ENCODE data around the gene HRH3. TPM values are rescaled to one million over a fixed set of nuclear protein-coding genes. Genes with fewer than 3 reads are reported as not detected.

Gene HRH3
- total and polyA plus RNA-seq, 2 donors (not counting 1 experiment from before 2014, with no cell fraction given), result not detected

DNA sequence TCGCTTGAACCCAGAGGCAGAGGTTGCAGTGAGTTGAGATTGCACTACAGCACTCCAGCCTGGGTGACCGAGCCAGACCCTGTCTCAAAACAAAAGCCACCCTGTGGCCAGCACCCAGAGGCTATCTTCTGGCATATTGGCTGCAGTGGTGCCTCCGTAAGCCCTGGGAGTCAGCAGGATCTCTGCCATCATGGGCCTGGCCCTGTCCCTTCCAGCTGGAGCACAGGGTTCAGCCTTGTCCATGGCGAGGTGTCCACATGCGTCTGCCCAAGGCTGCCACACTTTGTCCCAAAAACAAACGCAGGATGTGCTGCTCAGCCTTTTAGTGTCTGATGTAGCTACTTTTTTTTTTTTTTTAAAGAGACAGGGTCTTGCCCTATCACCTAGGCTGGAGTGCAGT, 52.6 kb downstream of the HRH3 start:
- ATAC-seq (ENCODE audit: low read depth), result no peak
- DNase-seq, result no peak
- intact Hi-C loops (cut with micrococcal nuclease), result no loop called here
- no peaks in the 10 kb centered on the region for H3K4me1 ChIP-seq (ENCODE audit: control insufficient read depth in 2 of 2, insufficient read depth in 2 of 2, low read length in 2 of 2)
- no peaks in the 10 kb centered on the region for H3K79me2 ChIP-seq (ENCODE audit: control insufficient read depth, insufficient read depth, low read length)
- Mint-ChIP-seq H3K27ac (no peak overlapping the region), H3K4me1 (no peaks in the 10 kb centered on the region), H3K27me3 (no peaks in the 10 kb centered on the region), H3K4me3 (no peak overlapping the region), H3K9me3 (ENCODE audit: insufficient read depth) (no peaks in the 10 kb centered on the region)
- no peaks in the 10 kb centered on the region for H3K9me3 ChIP-seq (ENCODE audit: control extremely low read depth in 1 of 3, control insufficient read depth in 2 of 3, insufficient read depth in 1 of 3, low read length in 2 of 3)
- H3K27me3 ChIP-seq (replicated peaks in 1 of 4; ENCODE audit: control extremely low read depth in 1 of 4, control insufficient read depth in 3 of 4, insufficient read depth in 4 of 4, low read length in 3 of 4), result no peaks in the 10 kb centered on the region
- ChIA-PET POLR2A (no interaction called here), CTCF (interaction anchor here (0.6 kb wide), 1 partner anchor 14 kb away, joined by 3 read pairs; no protein-coding TSS in a partner anchor)
- H3K9ac ChIP-seq (ENCODE audit: low read length), result no peak overlapping the region
- no peak overlapping the region for H2AFZ ChIP-seq (ENCODE audit: insufficient read depth, low read depth, low read length, poor library complexity, severe bottlenecking)
- no peaks in the 10 kb centered on the region for H4K20me1 ChIP-seq (ENCODE audit: control insufficient read depth, insufficient read depth, low read length, poor library complexity, severe bottlenecking)
- TF ChIP-seq, protein P1, sequence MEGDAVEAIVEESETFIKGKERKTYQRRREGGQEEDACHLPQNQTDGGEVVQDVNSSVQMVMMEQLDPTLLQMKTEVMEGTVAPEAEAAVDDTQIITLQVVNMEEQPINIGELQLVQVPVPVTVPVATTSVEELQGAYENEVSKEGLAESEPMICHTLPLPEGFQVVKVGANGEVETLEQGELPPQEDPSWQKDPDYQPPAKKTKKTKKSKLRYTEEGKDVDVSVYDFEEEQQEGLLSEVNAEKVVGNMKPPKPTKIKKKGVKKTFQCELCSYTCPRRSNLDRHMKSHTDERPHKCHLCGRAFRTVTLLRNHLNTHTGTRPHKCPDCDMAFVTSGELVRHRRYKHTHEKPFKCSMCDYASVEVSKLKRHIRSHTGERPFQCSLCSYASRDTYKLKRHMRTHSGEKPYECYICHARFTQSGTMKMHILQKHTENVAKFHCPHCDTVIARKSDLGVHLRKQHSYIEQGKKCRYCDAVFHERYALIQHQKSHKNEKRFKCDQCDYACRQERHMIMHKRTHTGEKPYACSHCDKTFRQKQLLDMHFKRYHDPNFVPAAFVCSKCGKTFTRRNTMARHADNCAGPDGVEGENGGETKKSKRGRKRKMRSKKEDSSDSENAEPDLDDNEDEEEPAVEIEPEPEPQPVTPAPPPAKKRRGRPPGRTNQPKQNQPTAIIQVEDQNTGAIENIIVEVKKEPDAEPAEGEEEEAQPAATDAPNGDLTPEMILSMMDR (IDR thresholded peaks at IDR 0.05), result no peak
- TF ChIP-seq EZH2 (IDR thresholded peaks at IDR 0.05; ENCODE audit: borderline replicate concordance, insufficient read depth, low read depth, low read length, poor library complexity, severe bottlenecking), result no peak
- no peak overlapping the region for H3K4me2 ChIP-seq (replicated peaks; ENCODE audit: low read depth, low read length, poor library complexity, severe bottlenecking)
- peaks cover 0 to 19% of the 10 kb centered on the region in 2 experiments for H3K36me3 ChIP-seq (replicated peaks in 1 of 2; ENCODE audit: control extremely low read depth in 1 of 2, control insufficient read depth in 1 of 2, extremely low read depth in 1 of 2, insufficient read depth in 2 of 2, low read length in 1 of 2)
- H3K27ac ChIP-seq (ENCODE audit: low read length in 2 of 2), result no peak overlapping the region
- H3K4me3 ChIP-seq (ENCODE audit: control extremely low read depth in 1 of 5, extremely low read depth in 1 of 5, insufficient read depth in 1 of 5, low read depth in 2 of 5, low read length in 4 of 5), result no peak overlapping the region
- 98% methylated on average over 6 of the region's 6 CpGs for WGBS (ENCODE audit: insufficient coverage)

DNA sequence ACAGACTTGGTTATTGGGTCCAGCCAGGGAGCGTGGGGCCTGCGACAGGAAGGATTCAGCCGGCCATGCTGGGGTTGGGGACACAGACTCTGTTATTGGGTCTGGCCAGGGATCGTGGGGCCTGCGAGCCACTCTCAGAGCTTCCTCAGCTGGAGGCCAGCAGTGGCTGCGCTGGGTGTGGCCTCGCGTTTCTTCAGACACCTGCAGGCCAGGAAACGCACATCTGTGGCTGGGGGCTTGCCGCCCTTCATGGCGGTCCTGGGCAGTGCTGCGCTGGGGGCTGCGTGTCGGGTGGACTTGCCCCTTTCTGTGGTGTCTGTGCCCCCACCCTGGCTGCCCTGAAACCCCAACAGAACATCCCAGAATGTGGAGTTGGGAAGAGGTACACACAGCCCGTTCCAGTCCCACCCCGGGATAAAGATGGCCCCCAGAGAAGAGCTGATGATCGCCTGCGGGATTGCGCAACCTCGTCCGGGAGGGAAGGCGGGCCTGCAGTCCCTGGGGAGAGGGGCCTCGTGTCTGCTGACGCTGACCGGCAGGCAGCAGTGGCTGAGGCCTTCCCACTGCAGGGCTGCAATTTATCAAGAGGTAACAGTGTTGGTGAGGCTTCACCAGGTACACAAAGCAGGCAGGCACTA, 54.2 kb downstream of the HRH3 start:
- no peak overlapping the region for H3K9ac ChIP-seq (ENCODE audit: low read length)
- TF ChIP-seq, protein P1 (IDR thresholded peaks at IDR 0.05), result no peak
- no peak for TF ChIP-seq EZH2 (IDR thresholded peaks at IDR 0.05; ENCODE audit: borderline replicate concordance, insufficient read depth, low read depth, low read length, poor library complexity, severe bottlenecking)
- H2AFZ ChIP-seq (ENCODE audit: insufficient read depth, low read depth, low read length, poor library complexity, severe bottlenecking), result no peak overlapping the region
- H3K4me1 ChIP-seq (ENCODE audit: control insufficient read depth in 2 of 2, insufficient read depth in 2 of 2, low read length in 2 of 2), result no peaks in the 10 kb centered on the region
- no peaks in the 10 kb centered on the region for H3K9me3 Mint-ChIP-seq (ENCODE audit: insufficient read depth)
- H3K27me3 Mint-ChIP-seq, result no peaks in the 10 kb centered on the region
- H3K4me3 Mint-ChIP-seq, result no peak overlapping the region
- H3K36me3 ChIP-seq (replicated peaks in 1 of 2; ENCODE audit: control extremely low read depth in 1 of 2, control insufficient read depth in 1 of 2, extremely low read depth in 1 of 2, insufficient read depth in 2 of 2, low read length in 1 of 2), result peaks cover 0 to 23% of the 10 kb centered on the region in 2 experiments
- no peak overlapping the region for H3K27ac Mint-ChIP-seq
- H3K4me3 ChIP-seq (ENCODE audit: control extremely low read depth in 1 of 5, extremely low read depth in 1 of 5, insufficient read depth in 1 of 5, low read depth in 2 of 5, low read length in 4 of 5), result no peak overlapping the region
- H3K27me3 ChIP-seq (replicated peaks in 1 of 4; ENCODE audit: control extremely low read depth in 1 of 4, control insufficient read depth in 3 of 4, insufficient read depth in 4 of 4, low read length in 3 of 4), result no peaks in the 10 kb centered on the region
- ATAC-seq (ENCODE audit: low read depth), result no peak
- H3K4me1 Mint-ChIP-seq, result no peaks in the 10 kb centered on the region
- H3K79me2 ChIP-seq (ENCODE audit: control insufficient read depth, insufficient read depth, low read length), result no peaks in the 10 kb centered on the region
- no peak overlapping the region for H3K4me2 ChIP-seq (replicated peaks; ENCODE audit: low read depth, low read length, poor library complexity, severe bottlenecking)
- intact Hi-C loops (cut with micrococcal nuclease), result no loop called here
- ChIA-PET CTCF (no interaction called here), POLR2A (no interaction called here)
- no peaks in the 10 kb centered on the region for H4K20me1 ChIP-seq (ENCODE audit: control insufficient read depth, insufficient read depth, low read length, poor library complexity, severe bottlenecking)
- WGBS (ENCODE audit: insufficient coverage), result 97% methylated on average over 25 of the region's 25 CpGs
- no peak overlapping the region for H3K27ac ChIP-seq (ENCODE audit: low read length in 2 of 2)
- H3K9me3 ChIP-seq (ENCODE audit: control extremely low read depth in 1 of 3, control insufficient read depth in 2 of 3, insufficient read depth in 1 of 3, low read length in 2 of 3), result no peaks in the 10 kb centered on the region
- DNase-seq, result no peak

Data from B cell (primary cell).